Measurements from ENCODE around the gene PTCD2. TPM values are rescaled to one million over a fixed set of nuclear protein-coding genes. Genes with fewer than 3 reads are reported as not detected.

PTCD2 gene
- total and polyA plus RNA-seq, 9 of the 15 experiments (the other 6 are each of a cell fraction or from before 2014, with no cell fraction given), result 11.9 to 28.5 (median 18.6) TPM

GRCh38 chr5:72283358-72283757 lies 36.8 kb upstream of the PTCD2 start (continued):
- no peak for TF ChIP-seq ZBED1 (IDR thresholded peaks at IDR 0.05)
- no peak for TF ChIP-seq ZNF551 (CRISPR knock-in tag; IDR thresholded peaks at IDR 0.05)
- no peak for TF ChIP-seq BHLHE40 (IDR thresholded peaks at IDR 0.05; ENCODE audit: low read length)
- no peak for TF ChIP-seq SRSF9 (IDR thresholded peaks at IDR 0.05; ENCODE audit: borderline replicate concordance, low read depth, low read length)
- no peak for TF ChIP-seq THRB (CRISPR knock-in tag; conservative IDR thresholded peaks at IDR 0.05)
- TF ChIP-seq MED1 (CRISPR knock-in tag; IDR thresholded peaks at IDR 0.05; ENCODE audit: borderline replicate concordance), result no peak
- no peak for TF ChIP-seq ZNF143 (CRISPR knock-in tag; IDR thresholded peaks at IDR 0.05)
- no peak for TF ChIP-seq NBN (IDR thresholded peaks at IDR 0.05; ENCODE audit: low read depth)
- TF ChIP-seq E2F5 (CRISPR knock-in tag; IDR thresholded peaks at IDR 0.05), result no peak
- no peak for TF ChIP-seq ZKSCAN1 (IDR thresholded peaks at IDR 0.05; ENCODE audit: low read depth, low read length)
- TF ChIP-seq ELF1 (tag; IDR thresholded peaks at IDR 0.05), result no peak
- TF ChIP-seq ZNF274 (IDR thresholded peaks at IDR 0.05; ENCODE audit: borderline replicate concordance, low read depth, low read length), result no peak
- no peak for TF ChIP-seq ZNF707 (CRISPR knock-in tag; conservative IDR thresholded peaks at IDR 0.05)
- peak; percentile 30; the same call in 1 of the 2 replicates for TF ChIP-seq ZNF239 (CRISPR knock-in tag; IDR thresholded peaks at IDR 0.05)
- no peak for TF ChIP-seq CBX3 (IDR thresholded peaks at IDR 0.05; ENCODE audit: borderline replicate concordance in 1 of 2, low read length in 2 of 2)
- no peak for TF ChIP-seq GTF2F1 (IDR thresholded peaks at IDR 0.05; ENCODE audit: low read depth, low read length)
- TF ChIP-seq CREM (IDR thresholded peaks at IDR 0.05; ENCODE audit: low read depth), result no peak
- no peak for TF ChIP-seq FOXO4 (CRISPR knock-in tag; IDR thresholded peaks at IDR 0.05)
- no peak for TF ChIP-seq ZFX (CRISPR knock-in tag; IDR thresholded peaks at IDR 0.05)
- no peak for TF ChIP-seq MCM2 (IDR thresholded peaks at IDR 0.05; ENCODE audit: low read depth)
- TF ChIP-seq NR2F6 (CRISPR knock-in tag; IDR thresholded peaks at IDR 0.05), result no peak
- no peak for TF ChIP-seq GABPB2 (CRISPR knock-in tag; conservative IDR thresholded peaks at IDR 0.05)
- TF ChIP-seq SIN3B (IDR thresholded peaks at IDR 0.05; ENCODE audit: low read depth), result no peak
- TF ChIP-seq XRCC3 (IDR thresholded peaks at IDR 0.05), result no peak
- TF ChIP-seq TFAP4 (CRISPR knock-in tag; IDR thresholded peaks at IDR 0.05; ENCODE audit: borderline replicate concordance), result no peak
- no peak for TF ChIP-seq E2F4 (CRISPR knock-in tag; IDR thresholded peaks at IDR 0.05; ENCODE audit: low read depth)
- no peak for TF ChIP-seq EP300 (IDR thresholded peaks at IDR 0.05; ENCODE audit: low read length)
